ENCODE results near the gene C1QTNF6.

GRCh38 chr22:37133304-37134018 is 54.6 kb downstream of the C1QTNF6 start:
- TF ChIP-seq CTCF (conservative IDR thresholded peaks at IDR 0.05) (no peak), EZH2 (IDR thresholded peaks at IDR 0.05; ENCODE audit: low read depth) (no peak)

Data from PC-9 (cell line).